Activated T-cell treated with anti-CD3 and anti-CD28 coated beads, Interleukin-2, amount 50 U/mL, for 1 hour (primary cell): ENCODE measurements around the gene MMP1.
"Not testable (repeated sequence)": the region's sequence is repeated elsewhere in the genome, so short reads cannot be mapped to it uniquely, and the experiment has no call there.

Source experiments
- DNase-seq: peaks from one replicate; pipeline ENCODE4 v3.0.0-alpha.2; 2020

MMP1 gene

DNA sequence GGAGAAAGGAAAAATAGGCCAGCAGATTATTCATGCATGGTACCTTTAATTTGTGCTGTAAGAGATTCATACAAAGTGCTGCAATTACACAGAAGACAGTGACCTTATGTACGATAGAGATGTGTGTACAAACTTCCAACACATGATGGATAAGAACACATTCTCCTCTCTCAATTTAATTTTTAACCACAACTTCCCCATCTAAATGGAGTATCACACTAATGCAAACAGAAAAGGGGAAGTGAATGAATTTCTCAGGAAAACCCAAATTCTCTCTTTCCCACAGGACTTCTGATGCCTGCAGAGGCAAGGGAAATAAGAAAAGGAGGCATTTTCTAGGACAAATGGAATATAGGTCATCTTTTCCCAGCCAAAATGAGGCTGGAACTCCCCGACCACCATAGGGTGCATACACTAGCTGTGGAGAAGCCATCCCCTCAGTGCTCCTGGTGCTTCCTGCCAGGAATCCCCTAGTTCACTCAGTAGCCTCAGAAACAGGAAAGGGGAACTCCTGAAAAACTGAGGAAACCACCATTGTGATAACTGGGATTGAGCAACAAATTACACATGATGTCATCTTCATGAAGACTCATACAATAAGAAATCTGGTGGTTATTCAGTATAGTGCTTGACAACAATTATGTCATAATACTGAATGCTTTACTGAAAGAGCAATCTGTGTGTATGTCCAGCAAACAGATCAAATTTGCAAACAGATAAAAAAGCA lies 40.0 kb downstream of the MMP1 start:
- DNase-seq = no peak

DNA sequence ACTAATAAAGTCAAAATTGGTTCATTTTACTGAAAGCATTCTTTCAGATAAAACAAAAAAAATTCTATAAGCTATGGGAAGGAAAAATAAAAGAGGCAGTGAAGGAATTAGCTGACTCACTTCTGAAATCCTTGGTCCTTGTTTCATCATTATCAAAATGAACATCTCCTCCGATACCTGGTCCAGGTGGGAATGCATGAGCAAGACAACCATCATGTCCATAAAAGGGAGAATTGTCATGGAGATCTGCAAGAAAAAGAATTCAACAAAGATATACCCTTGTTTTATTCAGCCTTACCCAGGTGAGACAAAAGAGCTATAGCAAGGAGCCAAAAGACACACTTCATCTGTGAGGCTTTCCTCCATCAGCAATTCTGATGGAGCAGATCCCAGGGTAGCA lies 44.7 kb downstream of the MMP1 start:
- no peak for DNase-seq

DNA sequence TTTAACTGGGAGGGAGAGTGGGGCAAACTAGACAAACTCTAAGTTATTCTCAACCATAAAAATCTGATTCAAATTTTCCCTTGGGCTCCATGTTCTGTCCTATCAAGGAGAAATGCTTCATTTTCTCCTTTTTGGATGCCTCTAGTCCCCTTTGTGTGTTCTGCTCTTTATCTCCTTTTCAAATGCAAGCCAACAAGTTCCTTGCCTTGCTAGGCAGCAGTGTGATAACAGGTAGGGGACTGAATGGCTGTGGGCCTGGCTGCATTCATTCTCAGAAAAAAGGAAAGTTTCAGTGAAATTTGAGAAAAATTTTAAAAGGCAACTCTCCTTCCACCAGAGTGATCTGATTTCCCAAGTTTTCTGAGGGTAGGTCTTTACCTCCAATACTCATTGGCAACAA lies 46.3 kb downstream of the MMP1 start:
- no peak for DNase-seq

DNA sequence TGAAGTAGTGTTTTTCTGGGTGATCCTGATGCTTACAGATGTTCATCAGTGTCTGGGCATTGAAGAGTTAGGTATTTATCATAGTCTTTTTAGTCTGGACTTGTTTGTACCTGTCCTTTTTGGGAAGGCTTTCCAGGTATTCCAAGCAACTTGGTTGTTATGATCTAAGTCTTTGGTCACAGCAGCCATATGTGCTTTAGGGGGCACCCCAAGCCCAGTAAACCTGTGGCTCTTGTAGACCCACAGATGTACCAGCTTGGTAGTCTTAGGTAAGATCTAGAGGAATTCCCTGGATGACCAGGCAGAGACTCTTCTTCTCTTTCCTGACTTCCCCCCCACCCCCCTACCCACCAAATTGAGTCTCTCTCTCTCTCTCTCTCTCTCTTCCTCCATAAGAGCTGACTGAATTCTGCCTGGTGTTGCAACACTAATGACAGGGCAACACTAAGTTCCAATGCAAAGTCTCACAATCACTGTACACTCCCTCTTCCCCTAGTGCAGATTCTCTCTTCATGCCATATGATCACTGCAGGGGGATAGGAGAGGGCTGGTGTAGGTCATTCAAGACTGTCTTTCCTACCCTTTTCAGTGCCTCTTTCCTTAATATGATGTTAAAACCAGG lies 48.7 kb downstream of the MMP1 start:
- DNase-seq = no peak

DNA sequence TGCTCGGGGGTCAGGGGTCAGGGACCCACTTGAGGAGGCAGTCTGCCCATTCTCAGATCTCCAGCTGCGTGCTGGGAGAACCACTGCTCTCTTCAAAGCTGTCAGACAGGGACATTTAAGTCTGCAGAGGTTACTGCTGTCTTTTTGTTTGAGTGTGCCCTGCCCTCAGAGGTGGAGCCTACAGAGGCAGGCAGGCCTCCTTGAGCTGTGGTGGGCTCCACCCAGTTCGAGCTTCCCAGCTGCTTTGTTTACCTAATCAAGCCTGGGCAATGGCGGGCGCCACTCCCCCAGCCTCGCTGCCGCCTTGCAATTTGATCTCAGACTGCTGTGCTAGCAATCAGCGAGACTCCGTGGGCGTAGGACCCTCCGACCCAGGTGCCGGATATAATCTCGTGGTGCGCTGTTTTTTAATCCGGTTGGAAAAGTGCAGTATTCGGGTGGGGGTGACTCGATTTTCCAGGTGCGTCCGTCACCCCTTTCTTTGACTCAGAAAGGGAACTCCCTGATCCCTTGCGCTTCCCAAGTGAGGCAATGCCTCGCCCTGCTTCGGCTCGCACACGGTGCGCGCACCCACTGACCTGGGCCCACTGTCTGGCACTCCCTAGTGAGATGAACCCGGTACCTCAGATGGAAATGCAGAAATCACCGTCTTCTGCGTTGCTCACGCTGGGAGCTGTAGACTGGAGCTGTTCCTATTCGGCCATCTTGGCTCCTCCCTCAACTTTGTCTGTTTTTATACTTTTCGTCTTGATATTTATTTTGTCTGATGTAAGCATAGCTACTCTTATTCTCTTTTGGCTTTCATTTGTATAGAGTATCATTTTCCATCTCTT lies 51.0 kb downstream of the MMP1 start:
- DNase-seq = not testable (repeated sequence)
